GM12891 (cell line): ENCODE data around the gene ECI2.

Source experiments
- POLR2A ChIP-seq: IDR thresholded peaks from 2 replicates; pipeline ENCODE4 v1.6.1; 2011; ENCODE audit warnings: low read depth, low read length, control low read depth
- TAF1 ChIP-seq: IDR thresholded peaks from 2 replicates; pipeline ENCODE4 v1.6.1; 2011; ENCODE audit warnings: low read depth, low read length, control low read depth

DNA sequence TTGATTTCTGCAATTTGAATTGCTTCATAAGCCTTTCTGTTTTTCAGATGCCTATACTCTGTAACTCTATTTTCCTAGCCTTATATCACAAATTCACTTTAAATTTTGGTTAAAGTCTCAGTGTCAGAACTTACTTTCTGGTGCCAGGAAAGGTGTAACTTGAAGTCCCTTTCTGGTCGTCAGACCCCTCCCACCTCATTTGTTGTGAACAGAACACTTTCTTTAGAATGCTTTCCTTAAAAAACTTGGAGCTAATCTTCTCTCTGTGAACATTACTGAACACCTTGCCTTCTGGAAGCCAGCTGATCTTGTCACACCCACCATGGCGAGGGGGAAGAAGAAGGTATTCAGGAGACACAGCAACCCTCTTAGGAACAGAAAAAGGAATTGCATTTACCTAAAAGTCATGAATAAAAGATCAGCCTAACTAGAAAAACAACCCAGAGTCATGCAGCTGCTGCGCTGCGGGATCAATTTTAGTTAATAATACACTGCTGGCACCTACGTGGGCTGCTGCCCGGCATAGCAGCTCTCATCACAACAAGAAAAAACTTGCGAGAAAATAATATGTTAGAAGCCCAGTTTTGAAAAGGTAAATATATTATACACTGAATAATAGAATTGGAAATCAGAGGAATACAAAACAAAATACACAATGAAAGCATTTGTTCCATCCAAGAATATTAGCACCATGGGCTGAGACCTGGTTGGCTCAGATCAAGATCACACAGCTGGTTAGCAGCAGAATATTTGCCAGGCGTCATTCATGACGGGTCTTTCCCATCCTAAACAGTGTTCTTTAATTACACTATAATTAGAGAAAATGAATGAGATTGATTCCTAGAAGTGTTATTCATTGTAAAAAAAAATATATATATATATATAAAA lies 50.7 kb downstream of the ECI2 start:
- no peak for TF ChIP-seq TAF1
- no peak for TF ChIP-seq POLR2A
